Neuronal stem cell (in vitro differentiated cells): ENCODE results near the gene F11R.
A peak's percentile ranks its signal among the peaks of the same experiment; 100 is the strongest.
"Not testable (repeated sequence)": the region's sequence is repeated elsewhere in the genome, so short reads cannot be mapped to it uniquely, and the experiment has no call there.

Experiments used
- DNase-seq: peaks from one replicate; pipeline ENCODE4 v3.0.0-alpha.2; 2013; ENCODE audit warnings: low spot score
- H2AFZ ChIP-seq: one replicate; pipeline ENCODE4 v1.6.1; 2013; ENCODE audit warnings: mild to moderate bottlenecking, low read length, inconsistent platforms
- H2AK5ac ChIP-seq: 2 replicates; pipeline ENCODE4 v1.6.1; 2013; ENCODE audit warnings: low read depth, mild to moderate bottlenecking, inconsistent platforms, low read length, moderate library complexity, mixed read lengths
- H2BK120ac ChIP-seq: 2 replicates; pipeline ENCODE4 v1.6.1; 2013; ENCODE audit warnings: low read depth, mild to moderate bottlenecking, inconsistent platforms, low read length, moderate library complexity, mixed read lengths
- H2BK12ac ChIP-seq: one replicate; pipeline ENCODE4 v1.6.1; 2013; ENCODE audit warnings: low read length, inconsistent platforms
- H2BK15ac ChIP-seq: 2 replicates; pipeline ENCODE4 v1.6.1; 2013; ENCODE audit warnings: mild to moderate bottlenecking, low read length, inconsistent platforms, mixed read lengths
- H2BK5ac ChIP-seq: one replicate; pipeline ENCODE4 v1.6.1; 2013; ENCODE audit warnings: inconsistent platforms, mild to moderate bottlenecking, low read length, moderate library complexity
- H3K14ac ChIP-seq: one replicate; pipeline ENCODE4 v1.6.1; 2013; ENCODE audit warnings: low read length, inconsistent platforms
- H3K18ac ChIP-seq: 2 replicates; pipeline ENCODE4 v1.6.1; 2013; ENCODE audit warnings: low read length, inconsistent platforms
- H3K23ac ChIP-seq: 2 replicates; pipeline ENCODE4 v1.6.1; 2013; ENCODE audit warnings: low read depth, mild to moderate bottlenecking, mixed read lengths, low read length, inconsistent platforms; ENCODE audit not compliant: poor library complexity
- H3K27ac ChIP-seq: replicated peaks from 3 replicates; pipeline ENCODE4 v1.5.1; 2013; ENCODE audit warnings: low read length, inconsistent platforms
- H3K27me3 ChIP-seq, 3 experiments: 2 replicates each; pipeline ENCODE4 v1.6.1; 2013; ENCODE audit warnings: low read length in 3 of 3, mild to moderate bottlenecking in 2 of 3, inconsistent platforms in 1 of 3, low read depth in 1 of 3, mixed read lengths in 1 of 3, moderate library complexity in 1 of 3; ENCODE audit not compliant: control insufficient read depth in 3 of 3, insufficient read depth in 3 of 3
- H3K36me3 ChIP-seq, 2 donors: replicated peaks in 1 of 2; 2 replicates each; pipeline ENCODE4 v1.6.1; 2013; ENCODE audit warnings: low read length in 2 of 2; ENCODE audit not compliant: control insufficient read depth in 2 of 2, insufficient read depth in 2 of 2
- H3K4ac ChIP-seq: 2 replicates; pipeline ENCODE4 v1.6.1; 2013; ENCODE audit warnings: inconsistent platforms, mild to moderate bottlenecking, low read length, moderate library complexity
- H3K4me1 ChIP-seq, 2 donors: 1 replicate in 1 of 2; 2 replicates in 1 of 2; pipeline ENCODE4 v1.6.1; 2013; ENCODE audit warnings: low read length in 2 of 2, low read depth in 1 of 2; ENCODE audit not compliant: control insufficient read depth in 2 of 2, insufficient read depth in 1 of 2
- H3K4me2 ChIP-seq: one replicate; pipeline ENCODE4 v1.6.1; 2013; ENCODE audit warnings: mild to moderate bottlenecking, low read length, inconsistent platforms; ENCODE audit not compliant: insufficient read depth, poor library complexity, severe bottlenecking
- H3K4me3 ChIP-seq, 2 donors: 2 replicates each; pipeline ENCODE4 v1.5.1; 2013; ENCODE audit warnings: low read length in 2 of 2, mild to moderate bottlenecking in 2 of 2, inconsistent platforms in 1 of 2, moderate library complexity in 1 of 2
- H3K79me1 ChIP-seq: one replicate; pipeline ENCODE4 v1.6.1; 2013; ENCODE audit warnings: low read depth, mild to moderate bottlenecking, inconsistent platforms, low read length, moderate library complexity
- H3K9ac ChIP-seq: one replicate; pipeline ENCODE4 v1.6.1; 2013; ENCODE audit warnings: mild to moderate bottlenecking, low read depth, low read length, inconsistent platforms; ENCODE audit not compliant: poor library complexity
- H3K9me3 ChIP-seq, 2 donors: replicated peaks in 1 of 2; 2 replicates each; pipeline versions ENCODE3 to v1.6.1; 2013; ENCODE audit warnings: low read length in 2 of 2, mild to moderate bottlenecking in 2 of 2, inconsistent platforms in 1 of 2, low read depth in 1 of 2, mixed read lengths in 1 of 2, moderate library complexity in 1 of 2; ENCODE audit not compliant: control insufficient read depth in 2 of 2, insufficient read depth in 1 of 2
- H4K8ac ChIP-seq: one replicate; pipeline ENCODE4 v1.6.1; 2013; ENCODE audit warnings: low read depth, mild to moderate bottlenecking, inconsistent platforms, low read length, moderate library complexity
- H4K91ac ChIP-seq: one replicate; pipeline ENCODE4 v1.6.1; 2013; ENCODE audit warnings: low read length, low read depth, mild to moderate bottlenecking, inconsistent platforms; ENCODE audit not compliant: poor library complexity
- WGBS, 2 donors: extraction: QIAGEN DNeasy Blood & Tissue Kit; methylation state at CpG; one replicate each; pipeline ENCODE4 v1.1.7; 2013; ENCODE audit warnings: missing lambda C conversion rate in 2 of 2, mixed read lengths in 1 of 2; ENCODE audit not compliant: insufficient read length in 2 of 2, insufficient replicate concordance in 1 of 2; ENCODE audit errors: extremely low coverage in 2 of 2; 5-methylcytosine and 5-hydroxymethylcytosine counted together

The F11R gene

GRCh38 chr1:161021165-161021969, 415 bp upstream of the F11R start:
- H2AK5ac ChIP-seq, result no peak overlapping the region
- no peak overlapping the region for H3K14ac ChIP-seq
- DNase-seq, result peak; percentile 47
- H2BK12ac ChIP-seq, result no peak overlapping the region
- H4K8ac ChIP-seq, result no peak overlapping the region
- H3K18ac ChIP-seq, result peak overlapping the region; percentile 76
- H3K23ac ChIP-seq, result peak overlapping the region; percentile 97
- H3K4me1 ChIP-seq, result peaks cover 6 to 8% of the 10 kb centered on the region in 2 donors
- H4K91ac ChIP-seq, result no peak overlapping the region
- H3K9ac ChIP-seq, result peak overlapping the region; percentile 22
- no peak overlapping the region for H2BK5ac ChIP-seq
- no peak overlapping the region for H2BK120ac ChIP-seq
- peak overlapping the region; percentile 52 to 79 for H3K4me3 ChIP-seq
- no CpG with 5 or more reads among the region's 34 CpGs for WGBS, 2 donors
- H3K36me3 ChIP-seq, result no peaks in the 10 kb centered on the region
- no peaks in the 10 kb centered on the region for H3K9me3 ChIP-seq
- peak overlapping the region; percentile 99 for H3K4me2 ChIP-seq
- H3K4ac ChIP-seq, result no peak overlapping the region
- H2AFZ ChIP-seq, result peak overlapping the region; percentile 92
- peaks cover 0 to 42% (median 0%) of the 10 kb centered on the region in 3 experiments for H3K27me3 ChIP-seq
- H3K79me1 ChIP-seq, result no peaks in the 10 kb centered on the region
- no peak overlapping the region for H2BK15ac ChIP-seq
- no peak overlapping the region for H3K27ac ChIP-seq

DNA sequence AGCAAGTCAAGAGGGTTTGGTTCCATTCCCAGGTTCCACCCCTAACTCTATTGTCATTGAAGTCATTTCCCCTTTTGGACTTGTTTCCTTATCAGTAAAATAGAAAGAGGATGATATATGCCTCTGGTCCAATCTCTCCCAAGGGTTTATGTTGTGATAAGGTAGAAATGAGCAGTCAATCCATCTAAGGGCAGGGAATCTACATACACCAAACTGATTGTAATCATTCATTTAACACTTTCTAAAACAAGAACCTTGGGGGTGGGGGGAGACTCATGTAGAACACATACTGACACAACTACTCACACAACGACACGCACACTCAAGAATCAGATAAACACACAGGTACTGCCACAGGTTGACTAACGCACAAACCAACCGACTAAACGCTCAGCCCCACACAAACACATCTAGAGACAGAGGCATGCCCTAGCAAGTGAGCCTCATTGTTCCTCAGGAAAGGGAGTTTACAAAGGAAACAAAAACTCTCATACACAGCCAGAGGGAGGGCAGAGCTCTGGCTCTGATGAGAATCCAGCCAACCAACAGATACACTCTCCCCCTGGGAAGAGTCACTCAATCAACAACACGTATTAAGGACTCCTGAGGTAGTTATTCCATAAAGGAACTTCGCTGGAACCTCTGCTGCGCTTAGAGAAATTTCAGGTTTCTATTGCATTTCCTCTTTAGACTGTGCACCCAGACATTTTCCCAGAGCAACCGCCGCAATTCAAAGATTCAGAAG, 1.0 kb downstream of the F11R start:
- Histone ChIP-seq H3K9ac (no peak overlapping the region), H3K27me3 (peaks cover 0 to 42% (median 0%) of the 10 kb centered on the region in 3 experiments), H2BK5ac (no peak overlapping the region), H2BK15ac (no peak overlapping the region), H2BK120ac (peak overlapping the region; percentile 98), H2AFZ (peak overlapping the region; percentile 92), H3K14ac (no peak overlapping the region), H3K79me1 (no peaks in the 10 kb centered on the region), H3K36me3 (no peaks in the 10 kb centered on the region), H2BK12ac (no peak overlapping the region), H3K4me1 (peaks cover 6 to 8% of the 10 kb centered on the region in 2 donors), H3K18ac (peak overlapping the region; percentile 97), H2AK5ac (no peak overlapping the region), H3K4ac (no peak overlapping the region), H4K8ac (no peak overlapping the region), H3K27ac (no peak overlapping the region), H4K91ac (no peak overlapping the region), H3K4me3 (peak overlapping the region; percentile 52 to 86), H3K4me2 (peak overlapping the region; percentile 99), H3K9me3 (no peaks in the 10 kb centered on the region), H3K23ac (no peak overlapping the region)
- peak; percentile 26 for DNase-seq
- WGBS, 2 donors, result no CpG with 5 or more reads among the region's 10 CpGs

DNA sequence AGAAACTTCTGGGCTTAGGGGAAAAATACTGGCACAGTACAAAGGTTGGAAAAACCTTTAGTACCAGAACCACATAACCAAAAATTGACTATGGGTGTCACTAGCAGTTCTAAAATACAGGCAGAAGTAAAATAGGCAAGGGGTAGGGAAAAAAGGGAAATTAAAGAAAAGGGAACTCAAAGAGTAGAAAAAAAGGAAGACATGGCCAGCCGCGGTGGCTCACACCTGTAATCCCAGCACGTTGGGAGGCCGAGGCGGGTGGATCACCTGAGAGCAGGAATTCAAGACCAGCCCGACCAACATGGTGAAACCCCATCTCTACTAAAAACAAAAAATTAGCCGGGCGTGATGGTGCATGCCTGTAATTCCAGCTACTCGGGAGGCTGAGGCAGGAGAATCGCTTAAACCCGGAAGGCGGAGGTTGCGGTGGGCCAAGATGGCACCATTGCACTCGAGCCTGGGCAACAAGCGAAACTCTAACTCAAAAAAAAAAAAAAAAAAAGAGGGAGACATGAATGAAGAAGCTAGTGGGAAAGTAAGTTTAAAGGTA, 1.8 kb downstream of the F11R start:
- not testable (repeated sequence) for H4K8ac ChIP-seq, H2BK15ac ChIP-seq, H2AFZ ChIP-seq, H3K4me3 ChIP-seq, DNase-seq, H3K4me1 ChIP-seq, H3K9ac ChIP-seq, H3K23ac ChIP-seq, H2AK5ac ChIP-seq, H3K18ac ChIP-seq, H4K91ac ChIP-seq, H3K4ac ChIP-seq, H3K9me3 ChIP-seq, H2BK12ac ChIP-seq, H3K27ac ChIP-seq, H2BK120ac ChIP-seq, H3K14ac ChIP-seq, H3K36me3 ChIP-seq, H2BK5ac ChIP-seq, H3K4me2 ChIP-seq, H3K79me1 ChIP-seq
- H3K27me3 ChIP-seq, result peaks cover 0 to 42% (median 0%) of the 10 kb centered on the region in 3 experiments
- no CpG with 5 or more reads among the region's 15 CpGs for WGBS, 2 donors

DNA sequence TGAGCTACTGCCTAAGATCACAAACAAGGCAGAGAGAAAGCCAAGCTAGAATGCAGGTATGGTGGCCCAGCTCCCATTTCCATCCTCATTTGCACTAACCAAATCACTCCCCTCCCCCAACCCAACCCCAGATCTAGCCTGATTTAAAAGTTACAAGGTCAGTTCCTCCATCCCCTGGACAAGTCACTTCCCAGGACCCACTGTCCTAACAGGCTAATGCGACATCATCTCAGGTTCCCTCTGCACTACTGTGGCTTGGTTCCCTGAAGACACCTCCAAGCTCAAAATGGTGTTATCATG, 2.4 kb downstream of the F11R start:
- no peak for DNase-seq
- Histone ChIP-seq H3K36me3 (no peaks in the 10 kb centered on the region), H3K9me3 (no peaks in the 10 kb centered on the region), H2AK5ac (no peak overlapping the region), H2BK12ac (no peak overlapping the region), H3K27me3 (peaks cover 0 to 42% (median 0%) of the 10 kb centered on the region in 3 experiments), H3K4me3 (no peak overlapping the region), H3K79me1 (no peaks in the 10 kb centered on the region), H3K14ac (no peak overlapping the region), H2BK5ac (no peak overlapping the region), H3K4me1 (peaks cover 6 to 16% of the 10 kb centered on the region in 2 donors), H4K8ac (no peak overlapping the region), H3K4ac (no peak overlapping the region), H3K18ac (no peak overlapping the region), H2BK15ac (no peak overlapping the region), H2BK120ac (no peak overlapping the region), H3K4me2 (no peak overlapping the region), H2AFZ (no peak overlapping the region), H3K27ac (no peak overlapping the region), H4K91ac (no peak overlapping the region), H3K9ac (no peak overlapping the region), H3K23ac (no peak overlapping the region)
- no CpG with 5 or more reads among the region's 1 CpG for WGBS, 2 donors
